ENCODE measurements around the gene TTI1.

The TTI1 gene

GRCh38 chr20:37937686-37938085 lies 95.6 kb downstream of the TTI1 start:
- DNase-seq (ENCODE audit: low read depth) = no peak

GRCh38 chr20:37936451-37936850 lies 96.8 kb downstream of the TTI1 start:
- no peak for DNase-seq (ENCODE audit: low read depth)

GRCh38 chr20:37936041-37936440 lies 97.2 kb downstream of the TTI1 start:
- no peak for DNase-seq (ENCODE audit: low read depth)

- no peak for DNase-seq (ENCODE audit: low read depth)
Measured at GRCh38 chr20:37935435-37935834, 97.8 kb downstream of the TTI1 start.

- DNase-seq (ENCODE audit: low read depth) = no peak
Measured at GRCh38 chr20:37934634-37935375, 98.5 kb downstream of the TTI1 start.

- DNase-seq (ENCODE audit: low read depth) = no peak
Measured at GRCh38 chr20:37933786-37934633, 99.2 kb downstream of the TTI1 start.
